ENCODE measurements around the gene IGSF8.
A peak's percentile ranks its signal among the peaks of the same experiment; 100 is the strongest.

IGSF8 gene

DNA sequence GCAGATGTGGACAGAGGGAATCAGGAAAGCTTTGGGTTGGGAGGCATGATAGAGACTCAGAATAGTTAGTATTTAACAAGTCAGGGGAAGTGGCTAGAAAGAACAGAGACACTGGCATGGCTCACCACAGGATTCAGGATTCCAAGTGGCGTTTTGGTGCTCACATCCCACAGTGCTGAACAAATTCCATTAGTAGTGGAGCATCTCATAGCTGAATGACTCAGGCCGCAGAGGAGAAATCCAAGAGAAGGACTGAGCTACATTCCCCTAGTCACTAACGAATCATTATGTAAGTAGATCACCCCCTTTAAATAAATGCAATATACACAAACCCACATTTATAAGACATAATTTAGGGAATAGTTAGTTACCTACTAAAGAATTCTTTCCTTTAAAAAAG is 22.1 kb downstream of the IGSF8 start:
- H3K4me3 ChIP-seq (replicated peaks in 1 of 2; ENCODE audit: low read depth in 2 of 2, low read length in 2 of 2), result no peak overlapping the region
- TF ChIP-seq, protein P1, sequence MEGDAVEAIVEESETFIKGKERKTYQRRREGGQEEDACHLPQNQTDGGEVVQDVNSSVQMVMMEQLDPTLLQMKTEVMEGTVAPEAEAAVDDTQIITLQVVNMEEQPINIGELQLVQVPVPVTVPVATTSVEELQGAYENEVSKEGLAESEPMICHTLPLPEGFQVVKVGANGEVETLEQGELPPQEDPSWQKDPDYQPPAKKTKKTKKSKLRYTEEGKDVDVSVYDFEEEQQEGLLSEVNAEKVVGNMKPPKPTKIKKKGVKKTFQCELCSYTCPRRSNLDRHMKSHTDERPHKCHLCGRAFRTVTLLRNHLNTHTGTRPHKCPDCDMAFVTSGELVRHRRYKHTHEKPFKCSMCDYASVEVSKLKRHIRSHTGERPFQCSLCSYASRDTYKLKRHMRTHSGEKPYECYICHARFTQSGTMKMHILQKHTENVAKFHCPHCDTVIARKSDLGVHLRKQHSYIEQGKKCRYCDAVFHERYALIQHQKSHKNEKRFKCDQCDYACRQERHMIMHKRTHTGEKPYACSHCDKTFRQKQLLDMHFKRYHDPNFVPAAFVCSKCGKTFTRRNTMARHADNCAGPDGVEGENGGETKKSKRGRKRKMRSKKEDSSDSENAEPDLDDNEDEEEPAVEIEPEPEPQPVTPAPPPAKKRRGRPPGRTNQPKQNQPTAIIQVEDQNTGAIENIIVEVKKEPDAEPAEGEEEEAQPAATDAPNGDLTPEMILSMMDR (IDR thresholded peaks at IDR 0.05; ENCODE audit: low read depth, low read length), result no peak
- DNase-seq (ENCODE audit: low read depth in 2 of 2), result no peak

GRCh38 chr1:160075836-160076235 is 22.6 kb downstream of the IGSF8 start:
- no peak for DNase-seq (ENCODE audit: low read depth in 2 of 2)
- no peak overlapping the region for H3K4me3 ChIP-seq (replicated peaks in 1 of 2; ENCODE audit: low read depth in 2 of 2, low read length in 2 of 2)
- TF ChIP-seq, protein P1 (IDR thresholded peaks at IDR 0.05; ENCODE audit: low read depth, low read length), result no peak

GRCh38 chr1:160074865-160075264 is 23.6 kb downstream of the IGSF8 start:
- TF ChIP-seq, protein P1 (IDR thresholded peaks at IDR 0.05; ENCODE audit: low read depth, low read length), result no peak
- H3K4me3 ChIP-seq (replicated peaks in 1 of 2; ENCODE audit: low read depth in 2 of 2, low read length in 2 of 2), result no peak overlapping the region
- DNase-seq (ENCODE audit: low read depth in 2 of 2), result no peak

DNA sequence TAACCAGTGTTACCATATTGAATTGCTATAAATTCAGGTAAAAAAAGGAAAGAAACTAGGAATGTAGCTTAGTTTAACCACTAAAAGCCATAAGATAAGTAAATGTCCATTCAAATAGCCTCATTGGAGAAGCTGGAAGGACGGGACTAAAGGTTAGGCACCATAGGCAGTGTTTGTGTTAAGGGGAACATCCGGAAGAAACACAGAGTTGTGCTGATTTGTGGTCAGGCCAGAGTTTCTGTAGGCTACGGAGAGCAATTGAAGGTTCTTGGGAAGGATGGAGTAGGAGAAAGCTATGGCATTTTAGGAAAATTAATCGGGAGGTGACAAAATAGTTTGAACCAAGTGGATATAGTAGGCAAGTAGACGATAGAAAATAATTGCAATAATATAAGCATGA is 27.1 kb downstream of the IGSF8 start:
- DNase-seq (ENCODE audit: low read depth in 2 of 2), result no peak
- TF ChIP-seq, protein P1 (IDR thresholded peaks at IDR 0.05; ENCODE audit: low read depth, low read length), result no peak
- no peak overlapping the region for H3K4me3 ChIP-seq (replicated peaks in 1 of 2; ENCODE audit: low read depth in 2 of 2, low read length in 2 of 2)

DNA sequence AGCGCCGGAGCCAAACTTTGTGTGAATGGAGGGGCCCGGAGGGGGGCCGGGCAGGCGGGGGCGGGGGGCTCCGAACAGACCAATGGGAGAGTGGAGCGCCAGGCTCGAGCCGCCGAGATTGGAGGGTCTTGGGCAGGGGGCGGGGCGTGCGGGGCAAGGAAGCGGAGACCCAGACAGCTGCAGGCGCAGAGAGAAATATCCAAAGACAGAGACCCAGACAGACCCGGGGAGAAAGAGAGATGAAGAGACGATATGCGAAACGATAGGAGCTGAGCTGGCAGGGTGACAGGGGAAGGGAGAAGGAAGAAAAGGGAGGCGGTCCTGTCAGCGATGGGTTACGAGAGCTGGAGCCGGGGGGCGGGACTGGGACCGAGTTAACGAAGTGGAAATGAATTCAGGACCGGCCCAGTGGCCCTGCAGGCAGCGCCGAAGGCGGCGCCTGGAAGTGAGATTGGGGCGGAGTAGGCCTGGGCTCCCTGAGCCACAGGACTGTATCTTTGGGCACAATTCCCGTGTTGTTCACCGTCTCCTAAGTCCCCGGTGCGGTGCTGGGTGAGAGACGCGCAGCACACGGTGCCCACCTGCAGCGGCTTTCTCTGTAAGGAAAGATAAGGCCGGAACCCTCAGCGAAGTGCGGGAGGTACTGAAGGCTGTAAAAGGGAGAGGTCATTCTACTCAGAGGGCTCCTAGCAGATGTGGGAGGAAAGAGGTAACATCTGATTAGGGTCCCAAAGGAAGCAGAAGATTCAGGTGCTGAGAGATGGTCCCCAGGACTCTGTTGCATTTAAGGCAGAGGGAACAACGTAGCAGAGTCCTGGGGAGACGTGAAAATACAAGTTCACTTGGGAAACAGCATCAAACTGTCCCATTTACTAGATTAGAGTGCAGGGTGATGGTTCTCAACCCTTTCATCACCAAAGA is 27.9 kb downstream of the IGSF8 start:
- H3K4me3 ChIP-seq (replicated peaks in 1 of 2; ENCODE audit: low read depth in 2 of 2, low read length in 2 of 2), result peak overlapping the region; percentile 50 to 51
- peak; percentile 40 to 59 for DNase-seq (ENCODE audit: low read depth in 2 of 2)
- TF ChIP-seq, protein P1 (IDR thresholded peaks at IDR 0.05; ENCODE audit: low read depth, low read length), result no peak

DNA sequence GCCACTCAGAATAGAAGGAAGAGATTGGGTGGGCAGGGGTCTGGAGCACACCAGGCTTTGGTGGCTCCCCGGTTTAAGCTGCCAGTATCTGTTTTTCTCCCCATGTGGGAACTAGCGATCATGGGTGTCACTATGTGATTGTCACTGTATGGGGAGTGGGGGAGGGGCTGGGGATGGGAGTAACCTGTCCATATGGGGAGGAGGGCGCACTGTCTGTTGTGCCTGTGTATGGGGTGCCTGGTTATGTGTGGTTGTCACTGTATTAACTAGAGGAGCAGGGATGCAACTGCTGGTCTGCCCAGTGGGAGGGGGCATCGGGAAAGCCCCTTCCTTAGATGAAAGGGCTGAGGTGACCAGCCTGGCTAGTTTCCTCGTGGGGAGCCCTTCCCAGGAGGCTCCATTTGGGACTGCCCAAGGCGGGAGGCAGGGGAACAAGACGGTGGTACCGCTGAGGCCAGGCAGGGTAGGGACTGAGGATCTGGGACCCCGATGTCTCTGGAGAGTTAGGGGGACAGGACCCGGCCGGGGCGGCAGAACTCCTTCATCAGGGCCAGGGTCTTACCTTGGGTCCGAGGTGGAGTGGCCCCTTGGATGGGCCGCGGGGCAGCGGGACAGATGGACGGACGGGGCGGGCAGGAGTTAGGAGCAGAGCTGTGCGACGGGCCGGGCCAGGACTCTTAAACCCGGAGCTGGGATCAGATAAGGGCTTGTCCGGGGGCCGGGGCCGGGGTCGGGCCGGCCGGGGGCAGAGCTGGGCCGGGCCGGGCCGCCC is 28.8 kb downstream of the IGSF8 start, which contains the start of gene KCNJ10:
KCNJ10 (minus strand) TSS at position 701 of the 772 bp plus-strand sequence. CDS start 27,628 bp downstream, outside the sequence.
- DNase-seq (ENCODE audit: low read depth in 2 of 2), result no peak
- TF ChIP-seq, protein P1 (IDR thresholded peaks at IDR 0.05; ENCODE audit: low read depth, low read length), result no peak

More for the DNA sequence above, 28.8 kb downstream of the IGSF8 start, which contains the start of gene KCNJ10:
- peak within 1 kb of the TSS; percentile 50 to 51 for H3K4me3 ChIP-seq (replicated peaks in 1 of 2; ENCODE audit: low read depth in 2 of 2, low read length in 2 of 2)

All from cardiac fibroblast (primary cell).